Osteoblast (primary cell): Measurements from ENCODE around the gene EN1. TPM values are rescaled to one million over a fixed set of nuclear protein-coding genes. Genes with fewer than 3 reads are reported as not detected.

Source experiments
- DNase-seq: peaks from one replicate; pipeline ENCODE4 v3.0.0; 2011; ENCODE audit warnings: low spot score, mixed read lengths; ENCODE audit not compliant: insufficient read length; ENCODE audit errors: missing footprints
- H2AFZ ChIP-seq: 2 replicates; pipeline ENCODE4 v1.6.0; 2011; ENCODE audit warnings: mild to moderate bottlenecking, low read length
- H3K27ac ChIP-seq: 2 replicates; pipeline ENCODE4 v1.5.1; 2011; ENCODE audit warnings: mild to moderate bottlenecking, low read depth, low read length, moderate library complexity
- H3K27me3 ChIP-seq: 2 replicates; pipeline ENCODE4 v1.6.0; 2012; ENCODE audit warnings: mild to moderate bottlenecking, control low read depth, inconsistent platforms, low read length, moderate library complexity; ENCODE audit not compliant: insufficient read depth
- H3K36me3 ChIP-seq: 2 replicates; pipeline ENCODE4 v1.5.1; 2011; ENCODE audit warnings: mild to moderate bottlenecking, low read length, control low read depth, moderate library complexity; ENCODE audit not compliant: insufficient read depth
- H3K4me1 ChIP-seq: 2 replicates; pipeline ENCODE4 v1.5.1; 2011; ENCODE audit warnings: mild to moderate bottlenecking, low read length, control low read depth, moderate library complexity; ENCODE audit not compliant: insufficient read depth
- H3K4me2 ChIP-seq: 2 replicates; pipeline ENCODE4 v1.6.0; 2011; ENCODE audit warnings: mild to moderate bottlenecking, low read length; ENCODE audit not compliant: insufficient read depth
- H3K4me3 ChIP-seq: fragments of 200-600 bp; sonication (generic); 3 replicates; pipeline ENCODE4 v1.5.1; 2012; ENCODE audit warnings: mild to moderate bottlenecking, low read length, inconsistent platforms; ENCODE audit not compliant: insufficient read depth
- H3K79me2 ChIP-seq: 2 replicates; pipeline ENCODE4 v1.6.0; 2012; ENCODE audit warnings: mild to moderate bottlenecking, low read length, control low read depth, inconsistent platforms; ENCODE audit not compliant: insufficient read depth
- H3K9me3 ChIP-seq: 2 replicates; pipeline ENCODE4 v1.5.1; 2011; ENCODE audit warnings: low read depth, low read length, control low read depth
- H4K20me1 ChIP-seq: 2 replicates; pipeline ENCODE4 v1.6.0; 2012; ENCODE audit warnings: mild to moderate bottlenecking, low read length, control low read depth; ENCODE audit not compliant: insufficient read depth
- CTCF ChIP-seq: IDR thresholded peaks from 2 replicates; pipeline ENCODE4 v1.5.1; 2011; ENCODE audit warnings: mild to moderate bottlenecking, low read depth, low read length, moderate library complexity; ENCODE audit errors: extremely low read depth
- total RNA-seq: library from RNA; depleted of rRNA; stranded (reverse); fragments of >200 nt; gene quantifications from 2 replicates; pipeline ENCODE4 v1.2.3, GENCODE V29; 2012

EN1 gene
- total RNA-seq, 1 donor, result 0.72 TPM

- Histone ChIP-seq H3K27ac (no peak overlapping the region), H3K79me2 (no peaks in the 10 kb centered on the region), H3K4me3 (no peak overlapping the region), H3K4me1 (peaks cover 3% of the 10 kb centered on the region), H3K4me2 (no peak overlapping the region), H2AFZ (no peak overlapping the region), H3K27me3 (peaks cover 18% of the 10 kb centered on the region), H3K36me3 (no peaks in the 10 kb centered on the region), H3K9me3 (no peaks in the 10 kb centered on the region), H4K20me1 (no peaks in the 10 kb centered on the region)
- no peak for DNase-seq
- TF ChIP-seq CTCF, result no peak
These were observed 21.4 kb downstream of the EN1 start for GRCh38 chr2:118826093-118826492.

GRCh38 chr2:118823633-118824032 is 23.8 kb downstream of the EN1 start:
- H3K27ac ChIP-seq, result no peak overlapping the region
- H3K36me3 ChIP-seq, result no peaks in the 10 kb centered on the region
- H3K4me3 ChIP-seq, result no peak overlapping the region
- no peaks in the 10 kb centered on the region for H3K9me3 ChIP-seq
- no peaks in the 10 kb centered on the region for H4K20me1 ChIP-seq
- DNase-seq, result no peak
- H3K27me3 ChIP-seq, result peaks cover 18% of the 10 kb centered on the region
- H3K79me2 ChIP-seq, result no peaks in the 10 kb centered on the region
- no peak for TF ChIP-seq CTCF
- no peaks in the 10 kb centered on the region for H3K4me1 ChIP-seq
- H3K4me2 ChIP-seq, result no peak overlapping the region
- no peak overlapping the region for H2AFZ ChIP-seq

- peaks cover 17% of the 10 kb centered on the region for H3K27me3 ChIP-seq
- no peak overlapping the region for H3K27ac ChIP-seq
- H3K36me3 ChIP-seq, result no peaks in the 10 kb centered on the region
- H4K20me1 ChIP-seq, result no peaks in the 10 kb centered on the region
- H3K4me3 ChIP-seq, result no peak overlapping the region
- no peak overlapping the region for H3K4me2 ChIP-seq
- DNase-seq, result no peak
- TF ChIP-seq CTCF, result no peak
- no peaks in the 10 kb centered on the region for H3K9me3 ChIP-seq
- no peak overlapping the region for H2AFZ ChIP-seq
- H3K79me2 ChIP-seq, result no peaks in the 10 kb centered on the region
- H3K4me1 ChIP-seq, result no peaks in the 10 kb centered on the region
These were observed 24.9 kb downstream of the EN1 start for GRCh38 chr2:118822572-118822971.

- no peak for DNase-seq
- peaks cover 17% of the 10 kb centered on the region for H3K27me3 ChIP-seq
- TF ChIP-seq CTCF, result no peak
- H3K79me2 ChIP-seq, result no peaks in the 10 kb centered on the region
- H3K4me3 ChIP-seq, result no peak overlapping the region
- H2AFZ ChIP-seq, result no peak overlapping the region
- H4K20me1 ChIP-seq, result no peaks in the 10 kb centered on the region
- no peak overlapping the region for H3K27ac ChIP-seq
- no peaks in the 10 kb centered on the region for H3K36me3 ChIP-seq
- no peaks in the 10 kb centered on the region for H3K9me3 ChIP-seq
- no peaks in the 10 kb centered on the region for H3K4me1 ChIP-seq
- H3K4me2 ChIP-seq, result no peak overlapping the region
These were observed 25.4 kb downstream of the EN1 start for GRCh38 chr2:118822015-118822414.
